GM19240 (cell line): ENCODE data around the gene FEZF1.

Source experiments
- DNase-seq: peaks from one replicate; pipeline ENCODE4 v3.0.0; 2011; ENCODE audit warnings: low spot score; ENCODE audit not compliant: insufficient read length

The FEZF1 gene

DNA sequence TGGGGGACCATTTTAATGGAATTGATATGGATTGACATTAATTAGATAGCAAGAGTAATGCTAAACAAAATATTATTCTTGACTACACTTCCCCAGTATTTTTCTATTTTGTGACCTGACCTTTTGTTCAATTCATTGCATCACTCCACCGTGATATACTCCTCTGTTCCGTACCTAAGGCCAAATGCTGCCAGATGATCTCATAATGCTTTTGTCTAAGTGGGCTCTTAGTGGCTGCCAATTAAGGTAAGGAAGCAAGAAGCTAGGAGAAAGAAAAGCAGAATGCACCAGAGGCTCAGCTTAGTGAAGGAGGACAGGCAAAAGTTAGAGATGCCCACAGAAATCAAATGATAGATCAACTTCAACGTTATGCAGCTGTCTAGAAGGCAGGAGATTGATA, 36.4 kb downstream of the FEZF1 start:
- DNase-seq, result no peak

DNA sequence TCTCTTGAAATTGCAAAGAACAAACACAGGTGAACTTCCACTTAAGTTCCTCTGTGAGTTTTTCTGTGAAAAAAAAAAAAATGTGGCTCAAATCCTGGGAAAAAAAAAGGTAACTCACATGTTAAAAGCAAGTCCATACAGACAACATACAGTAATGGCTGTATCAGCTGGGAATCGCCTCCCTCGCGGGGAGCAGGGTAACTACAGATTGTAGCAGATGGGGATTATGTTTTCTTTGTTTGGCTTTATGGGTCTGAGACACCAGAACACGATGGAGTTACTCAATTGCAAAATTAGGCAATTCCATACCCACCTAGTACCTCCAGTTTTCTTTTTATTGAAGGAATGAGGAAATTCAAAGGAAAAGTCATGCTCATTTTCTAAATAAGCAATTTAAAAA, 42.3 kb downstream of the FEZF1 start:
- DNase-seq, result no peak

DNA sequence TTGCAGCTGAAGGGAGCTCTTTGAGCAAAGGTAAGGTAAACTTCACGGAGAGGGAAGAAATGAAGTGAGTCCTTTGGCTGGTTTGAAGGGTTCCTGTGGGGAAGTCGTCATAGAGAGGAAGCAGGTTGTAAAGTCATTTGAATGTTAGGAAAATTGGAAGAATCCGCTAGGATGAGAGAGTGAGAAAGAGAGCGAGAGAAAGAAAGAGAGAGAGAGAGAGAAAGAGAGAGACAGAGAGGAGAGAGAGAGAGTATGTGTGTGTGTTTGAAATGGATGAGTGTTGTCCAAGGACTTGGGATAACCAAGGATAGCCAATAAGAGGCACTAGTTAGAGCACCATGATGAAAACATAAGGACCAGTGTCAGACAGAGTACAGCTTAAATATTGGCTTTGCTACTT, 43.1 kb downstream of the FEZF1 start:
- DNase-seq, result no peak

DNA sequence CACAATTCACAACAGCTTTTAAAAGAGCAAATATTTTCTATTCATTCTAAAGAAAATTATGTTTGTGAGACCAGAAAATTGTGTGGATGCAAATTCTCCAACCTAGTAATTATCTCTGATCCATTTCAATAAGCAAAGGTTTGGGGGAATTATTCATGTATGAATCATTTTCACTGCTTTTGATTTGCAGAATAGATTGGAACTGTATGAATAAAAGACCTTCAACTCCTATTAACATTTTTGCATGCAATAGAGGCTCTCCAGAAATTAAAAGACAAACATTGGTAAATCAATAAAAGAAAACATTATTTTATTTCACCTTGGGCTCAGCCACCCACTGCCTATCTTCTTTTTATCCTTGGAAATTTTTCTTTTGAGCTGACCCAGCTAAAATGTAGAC, 43.5 kb downstream of the FEZF1 start:
- DNase-seq, result no peak

DNA sequence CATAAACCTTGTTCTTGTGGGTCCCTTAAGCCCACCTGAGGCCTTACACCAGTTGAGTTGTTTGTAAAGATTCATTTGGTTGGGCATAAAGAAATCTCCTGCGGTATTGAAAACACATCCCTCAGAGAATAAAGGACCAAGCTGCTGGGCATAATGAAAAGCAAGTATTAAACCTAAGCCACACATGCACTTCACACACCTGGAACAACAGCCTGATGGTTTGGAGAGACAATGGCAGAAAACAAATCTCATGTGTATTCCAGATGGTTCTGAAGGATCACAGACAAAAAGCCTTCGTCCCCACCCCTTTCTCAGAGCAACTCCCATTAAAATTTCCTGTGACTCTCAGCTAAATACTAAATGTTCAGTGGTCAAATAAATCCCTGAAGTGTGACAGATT, 44.2 kb downstream of the FEZF1 start:
- no peak for DNase-seq

DNA sequence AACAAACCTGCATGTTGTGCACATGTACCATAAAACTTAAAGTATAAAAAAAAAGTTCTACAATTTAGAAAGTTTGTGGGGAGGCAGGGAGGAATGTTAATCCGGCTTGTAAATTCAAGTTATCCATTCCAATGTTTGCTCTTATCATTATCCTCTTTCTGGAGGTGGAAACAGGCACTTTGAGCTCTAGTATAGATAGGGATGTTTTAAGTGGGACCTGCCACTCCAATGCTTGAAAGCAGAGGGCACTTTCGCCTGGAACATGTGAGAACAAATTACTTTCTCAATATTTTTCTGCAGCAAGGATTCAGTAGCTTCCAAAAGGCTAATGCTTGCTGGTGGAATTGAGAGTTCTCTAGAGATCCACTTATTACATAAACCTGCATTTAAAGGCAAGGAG, 45.6 kb downstream of the FEZF1 start:
- DNase-seq, result no peak

DNA sequence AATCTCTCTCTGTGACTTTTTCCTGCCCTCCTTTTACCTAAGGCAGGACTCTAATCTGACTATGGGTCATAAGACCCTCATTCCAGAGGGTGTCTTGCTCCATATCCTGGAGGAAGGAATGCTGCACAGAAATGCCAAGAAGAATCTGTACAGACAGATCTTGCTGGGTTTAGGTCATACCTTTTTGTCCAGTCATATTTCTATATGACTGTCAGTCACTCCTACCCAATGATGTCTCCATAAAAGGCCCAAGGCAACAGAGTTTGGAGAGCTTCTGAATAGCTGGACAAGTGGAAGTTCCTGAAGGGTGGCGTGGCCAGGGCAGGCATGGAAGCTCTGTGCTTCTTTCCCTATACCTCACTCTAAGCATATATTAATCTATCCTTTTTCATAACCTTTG, 47.5 kb downstream of the FEZF1 start:
- no peak for DNase-seq

DNA sequence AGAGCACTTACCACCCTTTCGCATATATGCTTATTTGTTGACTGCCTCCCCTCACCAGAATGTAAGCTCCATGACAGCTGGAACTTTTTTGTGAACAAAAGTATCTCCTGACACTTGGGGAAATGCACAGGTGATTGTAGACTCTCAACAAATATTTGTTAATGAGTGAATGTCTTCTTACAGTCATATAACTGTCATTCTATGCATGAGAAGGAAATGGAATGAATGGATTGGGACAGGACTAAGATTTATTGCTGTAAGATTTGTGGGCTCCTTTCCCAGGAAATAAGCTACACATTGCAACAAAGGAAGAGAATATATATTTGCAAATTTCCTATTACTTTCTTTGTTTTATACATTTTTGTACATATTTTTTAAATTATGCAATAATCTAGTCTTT, 48.5 kb downstream of the FEZF1 start:
- no peak for DNase-seq

DNA sequence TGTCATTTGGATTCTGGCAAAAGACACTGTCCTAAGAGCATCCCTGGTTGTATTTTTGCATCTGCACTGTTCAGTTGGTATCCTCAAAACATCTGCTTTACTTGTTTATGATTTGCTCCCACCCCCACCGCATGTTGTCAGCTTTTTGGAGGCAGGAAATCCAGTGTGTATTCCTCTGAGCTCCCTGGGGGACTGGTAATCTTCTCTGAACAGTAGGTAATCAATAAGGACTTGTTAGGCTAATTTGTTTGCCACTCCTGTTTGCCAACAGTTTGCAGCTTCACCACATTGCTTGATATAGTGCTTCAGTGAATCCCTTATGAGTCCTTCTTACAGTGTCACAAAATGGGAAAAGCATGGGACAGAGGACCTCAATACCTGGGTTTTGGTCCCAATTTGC, 49.1 kb downstream of the FEZF1 start:
- DNase-seq, result no peak
